ENCODE results near the gene ZNF784.
A peak's percentile ranks its signal among the peaks of the same experiment; 100 is the strongest.

Gene ZNF784

GRCh38 chr19:55620410-55621204 is 3.8 kb downstream of the ZNF784 start:
- ATAC-seq (ENCODE audit: insufficient read depth, low read depth) (peak; percentile 17; the same call in 1 of the 3 replicates), DNase-seq (peak; percentile 59)
- H3K36me3 ChIP-seq (ENCODE audit: insufficient read depth, low read length): peaks cover 28% of the 10 kb centered on the region
- peaks cover 28% of the 10 kb centered on the region for H3K4me1 ChIP-seq (ENCODE audit: insufficient read depth, low read length)
- no peak overlapping the region; the same call in 1 of the 2 replicates for H3K9ac ChIP-seq (ENCODE audit: low read depth, low read length)
- no peaks in the 10 kb centered on the region for H3K79me2 ChIP-seq (ENCODE audit: insufficient read depth, low read length)
- H2AFZ ChIP-seq (ENCODE audit: low read depth, low read length): no peak overlapping the region
- H3K4me2 ChIP-seq (ENCODE audit: insufficient read depth, low read length): no peak overlapping the region
- H3K9me3 ChIP-seq (ENCODE audit: insufficient read depth, low read length, severe bottlenecking): no peaks in the 10 kb centered on the region
- peaks cover 3% of the 10 kb centered on the region; the same call in 1 of the 2 replicates for H4K20me1 ChIP-seq (ENCODE audit: insufficient read depth, low read length)
- H3K27me3 ChIP-seq (ENCODE audit: insufficient read depth, low read length, poor library complexity): no peaks in the 10 kb centered on the region
- H3K27ac ChIP-seq (ENCODE audit: low read length): peak overlapping the region; percentile 50; the same call in 1 of the 2 replicates
- H3K4me3 ChIP-seq (ENCODE audit: low read depth in 1 of 2, low read length in 2 of 2): no peak overlapping the region
- TF ChIP-seq CTCF (IDR thresholded peaks at IDR 0.05; ENCODE audit: borderline replicate concordance, extremely low read depth, low read length, poor library complexity, severe bottlenecking) (no peak), EZH2 (IDR thresholded peaks at IDR 0.05; ENCODE audit: borderline replicate concordance, low read depth, low read length, severe bottlenecking) (no peak)

- Histone ChIP-seq H2AFZ (ENCODE audit: low read depth, low read length) (no peak overlapping the region), H3K4me3 (ENCODE audit: low read depth in 1 of 2, low read length in 2 of 2) (no peak overlapping the region), H3K9ac (ENCODE audit: low read depth, low read length) (no peak overlapping the region), H3K9me3 (ENCODE audit: insufficient read depth, low read length, severe bottlenecking) (no peaks in the 10 kb centered on the region), H3K27ac (ENCODE audit: low read length) (no peak overlapping the region), H3K27me3 (ENCODE audit: insufficient read depth, low read length, poor library complexity) (no peaks in the 10 kb centered on the region), H3K4me1 (ENCODE audit: insufficient read depth, low read length) (peaks cover 17% of the 10 kb centered on the region), H4K20me1 (ENCODE audit: insufficient read depth, low read length) (peaks cover 9% of the 10 kb centered on the region), H3K79me2 (ENCODE audit: insufficient read depth, low read length) (peaks cover 3% of the 10 kb centered on the region; the same call in 1 of the 2 replicates), H3K4me2 (ENCODE audit: insufficient read depth, low read length) (no peak overlapping the region), H3K36me3 (ENCODE audit: insufficient read depth, low read length) (peaks cover 37% of the 10 kb centered on the region)
- no peak for DNase-seq
- TF ChIP-seq EZH2 (IDR thresholded peaks at IDR 0.05; ENCODE audit: borderline replicate concordance, low read depth, low read length, severe bottlenecking) (no peak), CTCF (IDR thresholded peaks at IDR 0.05; ENCODE audit: borderline replicate concordance, extremely low read depth, low read length, poor library complexity, severe bottlenecking) (no peak)
- ATAC-seq (ENCODE audit: insufficient read depth, low read depth): no peak
Measured at GRCh38 chr19:55619286-55619685, 5.1 kb downstream of the ZNF784 start.

GRCh38 chr19:55618426-55618825 is 5.9 kb downstream of the ZNF784 start:
- Histone ChIP-seq H4K20me1 (ENCODE audit: insufficient read depth, low read length) (peaks cover 9% of the 10 kb centered on the region), H2AFZ (ENCODE audit: low read depth, low read length) (no peak overlapping the region), H3K4me3 (ENCODE audit: low read depth in 1 of 2, low read length in 2 of 2) (no peak overlapping the region), H3K79me2 (ENCODE audit: insufficient read depth, low read length) (peaks cover 3% of the 10 kb centered on the region; the same call in 1 of the 2 replicates), H3K4me1 (ENCODE audit: insufficient read depth, low read length) (peaks cover 11% of the 10 kb centered on the region), H3K36me3 (ENCODE audit: insufficient read depth, low read length) (peaks cover 44% of the 10 kb centered on the region), H3K4me2 (ENCODE audit: insufficient read depth, low read length) (no peak overlapping the region), H3K27ac (ENCODE audit: low read length) (no peak overlapping the region), H3K9me3 (ENCODE audit: insufficient read depth, low read length, severe bottlenecking) (no peaks in the 10 kb centered on the region), H3K27me3 (ENCODE audit: insufficient read depth, low read length, poor library complexity) (no peaks in the 10 kb centered on the region), H3K9ac (ENCODE audit: low read depth, low read length) (no peak overlapping the region)
- no peak for TF ChIP-seq EZH2 (IDR thresholded peaks at IDR 0.05; ENCODE audit: borderline replicate concordance, low read depth, low read length, severe bottlenecking)
- ATAC-seq (ENCODE audit: insufficient read depth, low read depth) (no peak), DNase-seq (no peak)

GRCh38 chr19:55617426-55617825 is 6.9 kb downstream of the ZNF784 start:
- Histone ChIP-seq H3K9me3 (ENCODE audit: insufficient read depth, low read length, severe bottlenecking) (no peaks in the 10 kb centered on the region), H3K4me3 (ENCODE audit: low read depth in 1 of 2, low read length in 2 of 2) (no peak overlapping the region), H3K27ac (ENCODE audit: low read length) (no peak overlapping the region), H3K79me2 (ENCODE audit: insufficient read depth, low read length) (peaks cover 12% of the 10 kb centered on the region), H3K4me1 (ENCODE audit: insufficient read depth, low read length) (peaks cover 9% of the 10 kb centered on the region), H2AFZ (ENCODE audit: low read depth, low read length) (no peak overlapping the region), H3K36me3 (ENCODE audit: insufficient read depth, low read length) (peaks cover 52% of the 10 kb centered on the region), H3K9ac (ENCODE audit: low read depth, low read length) (no peak overlapping the region), H3K27me3 (ENCODE audit: insufficient read depth, low read length, poor library complexity) (no peaks in the 10 kb centered on the region), H4K20me1 (ENCODE audit: insufficient read depth, low read length) (peaks cover 13% of the 10 kb centered on the region), H3K4me2 (ENCODE audit: insufficient read depth, low read length) (no peak overlapping the region)
- DNase-seq (no peak), ATAC-seq (ENCODE audit: insufficient read depth, low read depth) (no peak)
- TF ChIP-seq EZH2 (IDR thresholded peaks at IDR 0.05; ENCODE audit: borderline replicate concordance, low read depth, low read length, severe bottlenecking) (no peak), CTCF (IDR thresholded peaks at IDR 0.05; ENCODE audit: borderline replicate concordance, extremely low read depth, low read length, poor library complexity, severe bottlenecking) (no peak)
